ENCODE measurements around the gene EOMES.

The EOMES gene

DNA sequence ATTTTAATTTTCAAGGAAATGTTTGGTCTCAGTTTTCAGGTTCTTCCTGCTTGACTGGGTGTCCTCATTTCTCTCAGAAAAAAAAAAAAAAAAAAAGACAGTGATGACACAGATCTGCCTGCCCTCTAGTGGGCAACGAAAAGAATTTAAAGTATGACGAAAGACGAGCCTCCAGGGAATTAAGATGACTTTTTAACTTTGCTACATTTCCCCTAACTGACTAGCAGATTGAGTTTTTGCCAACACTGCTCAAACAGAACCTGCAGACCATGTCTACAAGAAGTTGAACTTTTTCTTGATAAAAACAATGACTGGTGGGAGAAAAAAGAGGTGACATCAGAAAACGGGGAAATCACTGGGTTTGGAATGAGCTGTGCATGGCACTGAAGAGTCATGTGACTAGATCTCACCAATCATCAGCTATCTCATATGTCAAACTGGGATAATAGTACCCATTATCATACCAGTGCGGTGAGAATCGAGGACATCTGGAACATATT lies 40.8 kb downstream of the EOMES start:
- DNase-seq (ENCODE audit: low spot score) = peak; percentile 61

DNA sequence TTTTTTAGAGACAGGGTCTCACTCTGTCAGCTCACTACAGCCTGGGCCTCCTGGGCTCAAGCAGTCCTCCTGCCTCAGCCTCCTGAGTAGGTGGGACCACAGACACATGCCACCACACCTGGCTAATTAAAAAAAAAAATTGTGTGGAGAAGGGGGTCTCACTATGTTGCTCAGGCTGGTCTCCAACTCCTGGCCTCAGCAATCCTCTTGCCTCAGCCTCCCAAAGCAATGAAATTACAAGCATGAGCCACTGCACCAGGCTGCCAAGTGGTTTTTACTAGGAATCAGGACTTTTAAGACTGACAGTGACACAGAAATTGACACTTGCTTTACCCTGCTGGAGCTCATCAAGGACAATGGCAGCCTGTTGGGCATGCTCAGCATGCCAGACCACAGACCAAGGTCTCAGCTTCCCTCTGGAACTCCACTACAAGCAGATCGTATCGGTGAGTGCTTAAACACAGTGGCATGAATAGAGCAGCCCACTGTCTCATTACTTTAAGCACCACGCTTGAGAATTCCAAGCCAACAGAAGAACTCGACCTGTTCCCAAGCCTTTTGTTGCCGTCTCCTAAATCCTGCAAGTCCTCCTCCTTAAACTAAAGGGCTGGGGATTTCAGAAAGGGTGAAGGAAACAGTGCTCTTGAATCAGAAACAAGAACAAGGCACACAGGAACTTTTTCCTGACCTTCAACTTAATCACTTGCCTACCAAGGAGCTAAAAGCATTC lies 41.4 kb downstream of the EOMES start:
- DNase-seq (ENCODE audit: low spot score) = no peak

DNA sequence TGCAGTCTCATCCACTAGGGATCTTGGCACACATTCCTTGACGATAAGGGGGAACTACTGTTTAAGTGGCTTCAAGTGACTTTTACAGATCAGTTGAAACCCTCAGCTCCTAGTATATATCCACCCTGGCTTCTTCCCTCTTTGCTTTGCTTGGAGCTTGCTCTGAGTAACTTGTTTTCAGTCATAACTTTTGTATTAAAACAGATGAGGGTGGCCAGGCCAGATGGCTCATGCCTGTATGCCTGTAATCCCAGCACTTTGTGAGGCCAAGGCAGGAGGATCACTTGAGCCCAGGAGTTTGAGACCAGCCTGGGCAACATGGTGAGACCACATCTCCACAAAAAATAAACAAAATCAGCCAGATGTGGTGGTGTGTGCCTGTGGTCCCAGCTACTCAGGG lies 42.4 kb downstream of the EOMES start:
- DNase-seq (ENCODE audit: low spot score) = no peak

DNA sequence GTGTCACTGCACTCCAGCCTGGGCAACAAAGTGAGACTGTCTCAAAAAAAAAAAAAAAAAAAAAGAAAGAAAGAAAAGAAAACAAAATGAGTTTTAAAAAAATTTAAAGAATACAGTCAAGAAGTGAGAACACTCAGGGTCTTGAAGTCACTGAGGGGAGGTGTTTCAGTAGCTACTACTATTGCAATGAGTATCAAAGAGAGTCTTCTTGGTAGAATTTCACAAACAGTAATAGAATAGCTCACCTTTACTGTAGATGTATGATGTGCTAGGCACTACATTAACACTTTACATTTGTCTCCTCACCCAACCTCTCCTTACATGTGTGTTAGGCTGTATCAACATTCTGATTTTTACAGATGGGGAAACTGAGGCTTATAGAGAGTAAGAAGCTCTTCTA lies 43.9 kb downstream of the EOMES start:
- DNase-seq (ENCODE audit: low spot score) = no peak

DNA sequence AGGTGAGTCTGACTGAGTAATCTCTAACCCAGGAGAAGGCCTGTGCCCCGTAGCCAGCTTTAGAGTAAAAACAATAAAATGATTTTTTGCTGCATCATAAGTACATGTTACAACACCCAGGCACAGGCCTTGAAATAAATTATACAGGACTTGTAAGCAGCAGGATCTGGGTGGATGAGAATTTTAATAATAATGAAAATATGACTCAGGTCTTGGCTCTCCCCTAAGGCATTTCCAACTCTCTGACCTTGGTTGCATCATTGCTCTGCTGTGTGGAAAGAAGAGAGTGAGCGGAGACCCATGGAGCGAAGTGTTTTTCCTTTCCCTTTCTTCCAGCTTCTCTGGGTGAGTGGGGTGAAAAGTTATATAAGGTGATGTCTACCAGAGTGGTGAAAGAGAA lies 44.6 kb downstream of the EOMES start:
- no peak for DNase-seq (ENCODE audit: low spot score)

DNA sequence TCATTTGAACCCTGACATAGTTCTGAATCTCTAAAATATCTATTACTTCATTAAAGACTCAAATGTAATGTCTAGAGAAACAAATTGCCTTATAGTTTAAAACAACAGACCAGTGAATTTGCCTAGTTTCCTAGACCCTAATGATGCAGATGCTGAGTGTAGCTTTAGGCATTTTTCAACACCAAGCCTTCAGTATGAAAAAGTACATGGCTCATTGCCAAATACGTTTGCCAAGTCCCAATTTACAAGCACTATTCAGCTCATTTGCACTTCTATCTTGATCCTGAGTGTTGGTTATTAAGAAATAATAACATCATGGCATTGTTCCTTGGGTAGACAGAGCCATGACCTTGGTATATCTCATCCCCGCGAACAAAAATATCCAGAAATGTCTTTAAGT lies 46.8 kb downstream of the EOMES start:
- no peak for DNase-seq (ENCODE audit: low spot score)

DNA sequence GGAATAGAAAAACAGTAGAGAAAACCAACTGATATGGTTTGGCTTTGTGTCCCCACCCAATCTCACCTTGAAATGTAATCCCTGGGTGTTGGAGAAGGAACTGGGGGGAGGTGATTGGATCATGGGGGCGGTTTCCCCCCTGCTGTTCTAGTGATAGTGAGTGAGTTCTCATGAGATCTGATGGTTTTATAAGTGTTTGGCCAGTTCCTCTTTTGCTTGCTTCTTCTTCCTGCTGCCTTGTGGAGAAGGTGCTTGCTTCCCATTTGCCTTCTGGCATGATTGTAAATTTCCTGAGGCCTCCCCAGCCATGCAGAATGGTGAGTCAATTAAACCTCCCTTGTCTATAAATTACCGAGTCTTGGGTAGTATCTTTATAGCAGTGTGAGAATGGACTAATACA lies 48.4 kb downstream of the EOMES start:
- no peak for DNase-seq (ENCODE audit: low spot score)

DNA sequence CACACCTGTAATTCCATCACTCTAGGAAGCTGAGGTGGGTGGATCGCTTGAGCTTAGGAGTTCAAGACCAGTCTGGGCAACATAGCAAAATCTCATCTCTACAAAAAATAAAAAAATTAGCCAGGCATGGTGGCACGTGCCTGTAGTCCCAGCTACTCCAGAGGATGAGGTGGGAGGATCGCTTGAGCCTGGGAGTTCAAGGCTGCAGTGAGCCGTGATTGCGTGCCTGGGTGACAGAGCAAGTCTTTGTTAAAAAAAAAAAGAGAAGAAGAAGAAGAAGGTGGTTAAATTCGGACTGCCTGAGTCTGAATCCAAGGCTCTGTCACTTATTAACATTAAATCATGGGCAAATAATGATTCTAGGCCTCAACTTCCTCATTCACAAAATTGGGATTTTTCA lies 51.0 kb downstream of the EOMES start:
- DNase-seq (ENCODE audit: low spot score) = no peak

DNA sequence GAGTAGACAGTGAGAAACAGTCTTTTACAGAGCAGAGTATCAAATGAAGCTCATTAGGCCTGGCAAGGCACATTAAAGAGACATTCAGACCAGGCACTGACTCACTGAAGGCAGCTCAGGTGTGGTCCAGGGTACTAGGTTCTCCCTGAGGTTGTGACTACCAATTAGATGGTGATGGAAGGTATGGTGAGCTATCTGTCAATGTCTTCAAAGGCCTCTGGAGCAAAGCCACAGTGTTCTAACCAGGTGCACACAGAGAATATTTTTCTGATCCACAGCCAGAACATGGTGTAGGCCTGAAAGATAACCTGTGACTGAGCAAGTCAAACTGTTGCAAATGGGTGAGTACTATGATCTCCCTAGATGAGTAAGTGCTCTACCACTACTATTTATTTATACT lies 51.5 kb downstream of the EOMES start:
- DNase-seq (ENCODE audit: low spot score) = no peak

DNA sequence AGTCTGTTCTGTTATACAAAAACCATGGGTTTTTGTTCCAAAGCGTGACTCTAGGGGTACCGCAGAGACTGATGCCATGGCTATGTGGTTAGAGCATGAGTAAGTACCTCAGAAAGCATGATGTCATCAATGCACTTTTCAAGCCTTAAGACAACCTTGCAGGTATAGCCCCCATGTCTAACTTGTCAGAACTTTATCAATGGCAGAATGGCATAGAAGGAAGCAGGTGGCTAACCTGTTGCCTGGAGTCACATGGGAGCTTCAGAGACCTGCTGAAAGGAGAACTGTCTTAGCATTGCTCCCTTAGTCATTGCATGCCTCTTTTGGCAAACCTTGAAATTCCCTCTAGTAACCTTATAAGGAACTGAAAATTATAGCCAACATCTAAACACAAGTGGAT lies 52.5 kb downstream of the EOMES start:
- no peak for DNase-seq (ENCODE audit: low spot score)

DNA sequence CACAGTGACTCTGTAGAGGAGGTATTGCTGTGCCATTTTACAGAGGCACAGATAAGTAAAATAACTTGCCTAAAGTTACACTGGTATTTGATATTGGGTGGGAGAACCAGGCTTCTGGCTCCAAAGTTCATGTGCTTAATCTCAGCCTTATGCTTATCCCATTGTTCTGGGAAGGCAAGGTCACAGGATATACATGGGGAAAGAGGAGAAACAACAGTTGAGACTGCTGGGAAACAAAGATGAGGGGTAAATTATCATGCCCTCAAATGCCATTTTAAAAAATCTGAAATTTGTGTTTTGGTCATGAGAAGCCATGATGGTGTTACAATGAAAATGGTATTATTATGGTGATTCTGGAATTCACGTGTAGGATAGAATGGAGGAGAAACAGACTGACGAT lies 54.4 kb downstream of the EOMES start:
- no peak for DNase-seq (ENCODE audit: low spot score)

DNA sequence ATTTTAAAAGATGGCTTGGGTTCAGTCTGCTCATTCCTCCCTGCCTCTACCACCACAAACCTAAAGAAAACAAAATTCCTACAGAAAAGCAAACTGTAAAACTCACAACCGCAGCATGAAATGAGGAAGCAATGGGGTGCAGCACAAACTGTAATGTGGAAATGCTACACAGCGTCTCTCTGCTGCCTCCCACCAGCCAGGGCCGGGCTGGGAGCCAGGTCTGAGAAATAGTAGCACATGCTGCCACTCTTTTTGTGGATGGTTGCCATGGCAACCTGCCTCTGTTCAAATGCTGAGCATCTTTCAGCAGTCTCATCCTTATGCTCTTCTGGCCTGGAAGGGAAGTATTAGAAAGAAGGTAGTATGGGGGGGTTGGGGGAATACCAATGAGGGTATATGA lies 55.4 kb downstream of the EOMES start:
- DNase-seq (ENCODE audit: low spot score) = no peak

DNA sequence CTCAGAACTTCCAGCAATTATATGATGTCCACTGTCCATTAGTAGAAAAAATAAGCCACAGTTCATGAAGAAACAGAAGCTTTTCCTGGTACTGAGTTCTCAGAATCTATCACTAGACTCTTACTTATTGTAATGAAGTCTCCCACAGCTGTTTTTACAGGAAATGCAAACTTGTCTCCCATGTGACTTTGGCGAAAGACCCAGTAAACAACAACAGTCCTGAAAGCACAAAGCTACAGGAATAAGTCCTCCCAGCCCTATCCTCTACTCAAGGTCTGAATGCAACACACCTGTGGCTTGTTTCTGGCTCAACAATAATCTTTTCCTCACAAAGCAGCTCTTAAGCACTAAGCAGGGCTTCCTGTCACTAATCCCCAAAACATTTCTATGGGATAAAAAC lies 55.9 kb downstream of the EOMES start:
- DNase-seq (ENCODE audit: low spot score) = no peak
